DOHH2 (cell line): ENCODE data around the gene RILPL1.

ENCODE experiments used
- CTCF ChIP-seq: fragments of 200-600 bp; sonication (generic); IDR thresholded peaks from one replicate; pipeline ENCODE4 v1.5.1; 2014; ENCODE audit warnings: antibody characterized with exemption, mild to moderate bottlenecking, low read depth, low read length; ENCODE audit not compliant: poor library complexity, severe bottlenecking
- EZH2phosphoT487 ChIP-seq: fragments of 200-600 bp; sonication (generic); IDR thresholded peaks from 2 replicates; pipeline ENCODE4 v1.6.1; 2017; ENCODE audit warnings: borderline replicate concordance, mild to moderate bottlenecking, antibody characterized with exemption, low read length, moderate library complexity, mixed read lengths

GRCh38 chr12:123519141-123520001 lies 14.1 kb downstream of the RILPL1 start:
- TF ChIP-seq EZH2phosphoT487 (no peak), CTCF (no peak)
